ENCODE data around the gene CHSY3.

Gene CHSY3

GRCh38 chr5:130068988-130069387, 164.7 kb downstream of the CHSY3 start:
- H3K18ac ChIP-seq (ENCODE audit: low read depth in 1 of 2, low read length in 2 of 2): no peak overlapping the region
- no peak for DNase-seq

GRCh38 chr5:130074820-130075219, 170.6 kb downstream of the CHSY3 start:
- no peak overlapping the region for H2BK5ac ChIP-seq (ENCODE audit: low read depth, low read length, poor library complexity, severe bottlenecking)
- no peak overlapping the region for H3K23ac ChIP-seq (ENCODE audit: low read length in 2 of 2)
- H3K4ac ChIP-seq (ENCODE audit: low read depth in 1 of 2, low read length in 2 of 2): no peak overlapping the region
- H2BK15ac ChIP-seq (ENCODE audit: low read depth, poor library complexity, severe bottlenecking): no peak overlapping the region
- no peaks in the 10 kb centered on the region for H3K36me3 ChIP-seq (ENCODE audit: control insufficient read depth in 1 of 2, insufficient read depth in 2 of 2, low read depth in 1 of 2, low read length in 2 of 2)
- H3K9ac ChIP-seq (ENCODE audit: low read length): no peak overlapping the region
- H3K18ac ChIP-seq (ENCODE audit: low read depth in 1 of 2, low read length in 2 of 2): no peak overlapping the region
- H2AK5ac ChIP-seq (ENCODE audit: low read length, severe bottlenecking): no peak overlapping the region
- H3K79me1 ChIP-seq (replicated peaks; ENCODE audit: low read length, poor library complexity, severe bottlenecking): no peaks in the 10 kb centered on the region
- H2BK120ac ChIP-seq (ENCODE audit: low read depth, low read length): no peak overlapping the region
- no peak overlapping the region for H2AFZ ChIP-seq (ENCODE audit: low read depth, low read length)
- DNase-seq: no peak
- H4K8ac ChIP-seq (ENCODE audit: low read length): no peak overlapping the region
- no peak overlapping the region for H3K4me2 ChIP-seq (ENCODE audit: low read length, poor library complexity, severe bottlenecking)
- H3K27ac ChIP-seq (ENCODE audit: low read length, poor library complexity, severe bottlenecking): no peak overlapping the region
- no peaks in the 10 kb centered on the region for H3K4me1 ChIP-seq (ENCODE audit: control insufficient read depth, insufficient read depth, low read depth, low read length)
- H4K91ac ChIP-seq (ENCODE audit: low read length): no peak overlapping the region
- no peak overlapping the region for H3K4me3 ChIP-seq (ENCODE audit: insufficient read depth in 1 of 2, low read depth in 1 of 2, low read length in 2 of 2)
- H2BK12ac ChIP-seq (ENCODE audit: low read length in 2 of 2): no peak overlapping the region
- no peaks in the 10 kb centered on the region for H3K27me3 ChIP-seq (ENCODE audit: control insufficient read depth in 1 of 2, insufficient read depth in 1 of 2, low read length in 2 of 2)
- no peaks in the 10 kb centered on the region for H3K9me3 ChIP-seq (ENCODE audit: control insufficient read depth, low read length)
- no peak overlapping the region for H3K14ac ChIP-seq (ENCODE audit: low read length in 2 of 2)
- 96% methylated on average over 3 of the region's 3 CpGs for WGBS

More at GRCh38 chr5:130068988-130069387, 164.7 kb downstream of the CHSY3 start:
- Histone ChIP-seq H3K79me1 (replicated peaks; ENCODE audit: low read length, poor library complexity, severe bottlenecking) (no peaks in the 10 kb centered on the region), H2AFZ (ENCODE audit: low read depth, low read length) (no peak overlapping the region), H2BK12ac (ENCODE audit: low read length in 2 of 2) (no peak overlapping the region), H3K14ac (ENCODE audit: low read length in 2 of 2) (no peak overlapping the region), H3K9ac (ENCODE audit: low read length) (no peak overlapping the region), H2AK5ac (ENCODE audit: low read length, severe bottlenecking) (no peak overlapping the region), H3K4me3 (ENCODE audit: insufficient read depth in 1 of 2, low read depth in 1 of 2, low read length in 2 of 2) (no peak overlapping the region), H3K27ac (ENCODE audit: low read length, poor library complexity, severe bottlenecking) (no peak overlapping the region), H3K9me3 (ENCODE audit: control insufficient read depth, low read length) (no peaks in the 10 kb centered on the region), H3K4me2 (ENCODE audit: low read length, poor library complexity, severe bottlenecking) (no peak overlapping the region), H3K4me1 (ENCODE audit: control insufficient read depth, insufficient read depth, low read depth, low read length) (no peaks in the 10 kb centered on the region), H3K27me3 (ENCODE audit: control insufficient read depth in 1 of 2, insufficient read depth in 1 of 2, low read length in 2 of 2) (no peaks in the 10 kb centered on the region), H4K91ac (ENCODE audit: low read length) (no peak overlapping the region), H3K36me3 (ENCODE audit: control insufficient read depth in 1 of 2, insufficient read depth in 2 of 2, low read depth in 1 of 2, low read length in 2 of 2) (no peaks in the 10 kb centered on the region), H3K23ac (ENCODE audit: low read length in 2 of 2) (no peak overlapping the region), H2BK120ac (ENCODE audit: low read depth, low read length) (no peak overlapping the region), H2BK5ac (ENCODE audit: low read depth, low read length, poor library complexity, severe bottlenecking) (no peak overlapping the region), H4K8ac (ENCODE audit: low read length) (no peak overlapping the region), H2BK15ac (ENCODE audit: low read depth, poor library complexity, severe bottlenecking) (no peak overlapping the region), H3K4ac (ENCODE audit: low read depth in 1 of 2, low read length in 2 of 2) (no peak overlapping the region)
- no CpG with 5 or more reads among the region's 1 CpG for WGBS

- no peaks in the 10 kb centered on the region for H3K79me1 ChIP-seq (replicated peaks; ENCODE audit: low read length, poor library complexity, severe bottlenecking)
- H3K14ac ChIP-seq (ENCODE audit: low read length in 2 of 2): no peak overlapping the region
- no peak overlapping the region for H4K91ac ChIP-seq (ENCODE audit: low read length)
- no peak overlapping the region for H3K4ac ChIP-seq (ENCODE audit: low read depth in 1 of 2, low read length in 2 of 2)
- no peak overlapping the region for H3K18ac ChIP-seq (ENCODE audit: low read depth in 1 of 2, low read length in 2 of 2)
- no peaks in the 10 kb centered on the region for H3K27me3 ChIP-seq (ENCODE audit: control insufficient read depth in 1 of 2, insufficient read depth in 1 of 2, low read length in 2 of 2)
- 100% methylated on average over 1 of the region's 2 CpGs for WGBS
- no peak overlapping the region for H2BK12ac ChIP-seq (ENCODE audit: low read length in 2 of 2)
- no peak overlapping the region for H2AK5ac ChIP-seq (ENCODE audit: low read length, severe bottlenecking)
- no peak overlapping the region for H3K27ac ChIP-seq (ENCODE audit: low read length, poor library complexity, severe bottlenecking)
- H3K9ac ChIP-seq (ENCODE audit: low read length): no peak overlapping the region
- no peaks in the 10 kb centered on the region for H3K36me3 ChIP-seq (ENCODE audit: control insufficient read depth in 1 of 2, insufficient read depth in 2 of 2, low read depth in 1 of 2, low read length in 2 of 2)
- no peak overlapping the region for H3K4me3 ChIP-seq (ENCODE audit: insufficient read depth in 1 of 2, low read depth in 1 of 2, low read length in 2 of 2)
- no peak for DNase-seq
- H3K4me2 ChIP-seq (ENCODE audit: low read length, poor library complexity, severe bottlenecking): no peak overlapping the region
- no peak overlapping the region for H2BK15ac ChIP-seq (ENCODE audit: low read depth, poor library complexity, severe bottlenecking)
- no peaks in the 10 kb centered on the region for H3K9me3 ChIP-seq (ENCODE audit: control insufficient read depth, low read length)
- no peak overlapping the region for H2BK5ac ChIP-seq (ENCODE audit: low read depth, low read length, poor library complexity, severe bottlenecking)
- no peak overlapping the region for H2AFZ ChIP-seq (ENCODE audit: low read depth, low read length)
- no peak overlapping the region for H2BK120ac ChIP-seq (ENCODE audit: low read depth, low read length)
- no peaks in the 10 kb centered on the region for H3K4me1 ChIP-seq (ENCODE audit: control insufficient read depth, insufficient read depth, low read depth, low read length)
- H3K23ac ChIP-seq (ENCODE audit: low read length in 2 of 2): no peak overlapping the region
- no peak overlapping the region for H4K8ac ChIP-seq (ENCODE audit: low read length)
These were observed 172.7 kb downstream of the CHSY3 start for GRCh38 chr5:130077007-130077406.

GRCh38 chr5:130078661-130079060, 174.4 kb downstream of the CHSY3 start:
- Histone ChIP-seq H3K4me2 (ENCODE audit: low read length, poor library complexity, severe bottlenecking) (no peak overlapping the region), H3K27me3 (ENCODE audit: control insufficient read depth in 1 of 2, insufficient read depth in 1 of 2, low read length in 2 of 2) (no peaks in the 10 kb centered on the region), H3K9ac (ENCODE audit: low read length) (no peak overlapping the region), H3K4me1 (ENCODE audit: control insufficient read depth, insufficient read depth, low read depth, low read length) (no peaks in the 10 kb centered on the region), H3K18ac (ENCODE audit: low read depth in 1 of 2, low read length in 2 of 2) (no peak overlapping the region), H3K27ac (ENCODE audit: low read length, poor library complexity, severe bottlenecking) (no peak overlapping the region), H3K4me3 (ENCODE audit: insufficient read depth in 1 of 2, low read depth in 1 of 2, low read length in 2 of 2) (no peak overlapping the region), H2BK12ac (ENCODE audit: low read length in 2 of 2) (no peak overlapping the region), H2BK5ac (ENCODE audit: low read depth, low read length, poor library complexity, severe bottlenecking) (no peak overlapping the region), H2AFZ (ENCODE audit: low read depth, low read length) (no peak overlapping the region), H3K79me1 (replicated peaks; ENCODE audit: low read length, poor library complexity, severe bottlenecking) (no peaks in the 10 kb centered on the region), H3K36me3 (ENCODE audit: control insufficient read depth in 1 of 2, insufficient read depth in 2 of 2, low read depth in 1 of 2, low read length in 2 of 2) (no peaks in the 10 kb centered on the region), H2BK15ac (ENCODE audit: low read depth, poor library complexity, severe bottlenecking) (no peak overlapping the region), H3K9me3 (ENCODE audit: control insufficient read depth, low read length) (no peaks in the 10 kb centered on the region), H4K8ac (ENCODE audit: low read length) (no peak overlapping the region), H3K23ac (ENCODE audit: low read length in 2 of 2) (no peak overlapping the region), H3K4ac (ENCODE audit: low read depth in 1 of 2, low read length in 2 of 2) (no peak overlapping the region), H4K91ac (ENCODE audit: low read length) (no peak overlapping the region), H2BK120ac (ENCODE audit: low read depth, low read length) (no peak overlapping the region), H2AK5ac (ENCODE audit: low read length, severe bottlenecking) (no peak overlapping the region), H3K14ac (ENCODE audit: low read length in 2 of 2) (no peak overlapping the region)
- 80% methylated on average over 1 of the region's 3 CpGs for WGBS
- no peak for DNase-seq
